Measurements from ENCODE around the gene SERTAD4.

DNA sequence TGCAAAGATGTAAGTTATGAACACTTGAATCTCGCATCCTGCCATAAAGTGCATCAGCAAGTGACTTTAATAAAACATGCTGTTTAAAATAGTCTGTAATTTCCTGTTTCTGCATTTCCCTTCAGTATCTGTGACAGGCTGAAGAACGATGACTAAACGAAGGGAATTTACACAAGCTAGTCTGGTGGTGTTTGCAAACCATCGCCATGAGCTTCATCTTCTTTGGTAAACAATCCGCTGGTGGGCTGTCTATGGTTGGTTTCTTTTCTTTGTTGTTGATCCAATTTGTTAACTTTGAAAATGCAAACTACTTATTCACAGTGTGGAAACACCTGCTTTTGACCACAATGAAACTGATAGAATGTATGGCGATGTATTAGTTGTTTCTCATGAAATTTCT lies 13.9 kb downstream of the SERTAD4 start:
- no peak for TF ChIP-seq BCL3 (IDR thresholded peaks at IDR 0.05; ENCODE audit: borderline replicate concordance, insufficient read depth, low read depth, low read length, poor library complexity, severe bottlenecking)
- no peak for TF ChIP-seq CTCF (IDR thresholded peaks at IDR 0.05 in 2 of 3, conservative IDR thresholded peaks at IDR 0.05 in 1 of 3; ENCODE audit: control insufficient read depth in 2 of 3, extremely low read depth in 1 of 3, insufficient read depth in 1 of 3, low read depth in 3 of 3, low read length in 3 of 3)
- no peak for TF ChIP-seq NRF1 (conservative IDR thresholded peaks at IDR 0.05; ENCODE audit: low read depth, low read length)
- no peak for TF ChIP-seq IRF5 (IDR thresholded peaks at IDR 0.05; ENCODE audit: borderline replicate concordance)
- TF ChIP-seq EZH2 (IDR thresholded peaks at IDR 0.05; ENCODE audit: borderline replicate concordance, control insufficient read depth, low read depth, low read length): no peak
- TF ChIP-seq SREBF1 (IDR thresholded peaks at IDR 0.05; ENCODE audit: low read length): no peak
- TF ChIP-seq POLR2A (IDR thresholded peaks at IDR 0.05; ENCODE audit: low read depth, low read length): no peak
- TF ChIP-seq ZNF274 (IDR thresholded peaks at IDR 0.05; ENCODE audit: insufficient read depth, insufficient read length): no peak
- no peak for TF ChIP-seq BHLHE40 (IDR thresholded peaks at IDR 0.05; ENCODE audit: borderline replicate concordance in 1 of 2, low read depth in 2 of 2, low read length in 1 of 2)
